Neural progenitor cell (in vitro differentiated cells): ENCODE data around the gene KRT13. TPM values are rescaled to one million over a fixed set of nuclear protein-coding genes. Genes with fewer than 3 reads are reported as not detected.

Experiments
- DNase-seq: peaks from one replicate; pipeline ENCODE4 v3.0.0-alpha.2; 2016; ENCODE audit warnings: low spot score
- H2AFZ ChIP-seq: fragments of 200-600 bp; sonication (generic); replicated peaks from 2 replicates; pipeline ENCODE4 v1.6.1; 2016; ENCODE audit warnings: antibody characterized with exemption
- H3F3A ChIP-seq: fragments of 200-600 bp; sonication (generic); 2 replicates; pipeline ENCODE4 v1.6.1; 2016; ENCODE audit warnings: antibody characterized with exemption, low read depth
- H3K27ac ChIP-seq: fragments of 200-600 bp; sonication (generic); 2 replicates; pipeline ENCODE4 v1.5.1; 2016; ENCODE audit warnings: mild to moderate bottlenecking
- H3K27me3 ChIP-seq: fragments of 200-600 bp; sonication (generic); 2 replicates; pipeline ENCODE4 v1.6.1; 2016; ENCODE audit warnings: mild to moderate bottlenecking, moderate library complexity
- H3K36me3 ChIP-seq: fragments of 200-600 bp; sonication (generic); 2 replicates; pipeline ENCODE4 v1.5.1; 2016
- H3K4me1 ChIP-seq: fragments of 200-600 bp; sonication (generic); 2 replicates; pipeline ENCODE4 v1.6.1; 2016; ENCODE audit warnings: mixed run types
- H3K4me2 ChIP-seq: fragments of 200-600 bp; sonication (generic); 2 replicates; pipeline ENCODE4 v1.6.1; 2016
- H3K4me3 ChIP-seq: fragments of 200-600 bp; sonication (generic); 2 replicates; pipeline ENCODE4 v1.5.1; 2016
- H3K79me2 ChIP-seq: fragments of 200-600 bp; sonication (generic); 2 replicates; pipeline ENCODE4 v1.6.1; 2016; ENCODE audit warnings: low read depth
- H3K9ac ChIP-seq: fragments of 200-600 bp; sonication (generic); 2 replicates; pipeline ENCODE4 v1.6.1; 2016
- H3K9me3 ChIP-seq: fragments of 200-600 bp; sonication (generic); 2 replicates; pipeline ENCODE4 v1.5.1; 2016; ENCODE audit warnings: low read depth
- H4K20me1 ChIP-seq: fragments of 200-600 bp; sonication (generic); 2 replicates; pipeline ENCODE4 v1.6.1; 2016; ENCODE audit warnings: low read depth
- H3K27ac Mint-ChIP-seq: 3 replicates; pipeline ENCODE4 v1.8.0; 2021; ENCODE audit warnings: mixed read lengths
- H3K27me3 Mint-ChIP-seq: 2 replicates; pipeline ENCODE4 v1.8.0; 2022; ENCODE audit warnings: low read depth, mild to moderate bottlenecking, inconsistent platforms, moderate library complexity, mixed read lengths; ENCODE audit not compliant: insufficient read depth
- H3K36me3 Mint-ChIP-seq: 3 replicates; pipeline ENCODE4 v1.8.0; 2021; ENCODE audit warnings: mixed read lengths
- H3K4me1 Mint-ChIP-seq: 3 replicates; pipeline ENCODE4 v1.8.0; 2021; ENCODE audit warnings: mixed read lengths
- H3K4me3 Mint-ChIP-seq: 3 replicates; pipeline ENCODE4 v1.8.0; 2021; ENCODE audit warnings: mild to moderate bottlenecking, moderate library complexity, mixed read lengths
- H3K9me3 Mint-ChIP-seq: 3 replicates; pipeline ENCODE4 v1.8.0; 2020; ENCODE audit warnings: mixed read lengths
- EZH2 ChIP-seq: fragments of 200-600 bp; sonication (generic); IDR thresholded peaks from 2 replicates; pipeline ENCODE4 v1.6.1; 2017; ENCODE audit warnings: antibody characterized with exemption, mild to moderate bottlenecking, moderate library complexity
- EZH2phosphoT487 ChIP-seq: fragments of 200-600 bp; sonication (generic); IDR thresholded peaks from 2 replicates; pipeline ENCODE4 v1.6.1; 2017; ENCODE audit warnings: antibody characterized with exemption
- total RNA-seq: library from RNA; depleted of rRNA; stranded (reverse); fragments of >200 nt; gene quantifications from 2 replicates; pipeline ENCODE4 v1.2.3, GENCODE V29; 2015; ENCODE audit warnings: low replicate concordance
- TF ChIP-seq, protein P1 (sequence below): fragments of 200-600 bp; sonication (generic); IDR thresholded peaks from 2 replicates; pipeline ENCODE4 v1.5.1; 2017; ENCODE audit warnings: antibody characterized with exemption, mild to moderate bottlenecking

Gene KRT13
- total RNA-seq, 1 donor from 2014 or later = not detected

DNA sequence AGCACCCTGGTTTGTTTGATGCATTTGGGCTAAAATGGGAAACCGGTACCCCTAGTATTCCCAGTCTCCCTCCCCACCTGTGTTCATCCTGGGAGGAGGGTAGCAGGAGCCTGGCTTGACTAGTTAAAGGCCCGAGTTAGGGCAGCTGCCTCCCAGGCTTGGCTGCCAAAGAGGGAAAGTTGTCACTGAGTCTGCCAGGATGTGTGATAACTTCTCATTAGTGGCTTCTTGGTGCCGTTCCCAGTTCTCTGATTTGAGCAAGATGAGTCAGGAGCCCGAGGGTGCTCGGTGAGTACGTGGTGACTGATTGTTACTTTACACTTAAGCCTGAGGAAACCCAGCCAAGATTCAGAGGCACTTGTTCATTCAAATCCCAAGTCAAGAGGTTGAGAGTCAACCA is 40.7 kb downstream of the KRT13 start:
- Histone ChIP-seq H4K20me1 (no peaks in the 10 kb centered on the region), H3K79me2 (no peaks in the 10 kb centered on the region), H3K9me3 (no peaks in the 10 kb centered on the region), H3K9ac (no peak overlapping the region), H3K27ac (no peak overlapping the region), H3K4me1 (no peaks in the 10 kb centered on the region), H3K36me3 (no peaks in the 10 kb centered on the region), H3K4me3 (no peak overlapping the region), H2AFZ (no peak overlapping the region), H3F3A (no peaks in the 10 kb centered on the region), H3K4me2 (no peak overlapping the region), H3K27me3 (no peaks in the 10 kb centered on the region)
- Mint-ChIP-seq H3K27ac (peak overlapping the region; percentile 25), H3K27me3 (no peaks in the 10 kb centered on the region), H3K4me1 (no peaks in the 10 kb centered on the region), H3K9me3 (peaks cover 3% of the 10 kb centered on the region), H3K36me3 (no peaks in the 10 kb centered on the region), H3K4me3 (no peak overlapping the region)
- no peak for TF ChIP-seq EZH2
- TF ChIP-seq EZH2phosphoT487 = no peak
- TF ChIP-seq, protein P1, sequence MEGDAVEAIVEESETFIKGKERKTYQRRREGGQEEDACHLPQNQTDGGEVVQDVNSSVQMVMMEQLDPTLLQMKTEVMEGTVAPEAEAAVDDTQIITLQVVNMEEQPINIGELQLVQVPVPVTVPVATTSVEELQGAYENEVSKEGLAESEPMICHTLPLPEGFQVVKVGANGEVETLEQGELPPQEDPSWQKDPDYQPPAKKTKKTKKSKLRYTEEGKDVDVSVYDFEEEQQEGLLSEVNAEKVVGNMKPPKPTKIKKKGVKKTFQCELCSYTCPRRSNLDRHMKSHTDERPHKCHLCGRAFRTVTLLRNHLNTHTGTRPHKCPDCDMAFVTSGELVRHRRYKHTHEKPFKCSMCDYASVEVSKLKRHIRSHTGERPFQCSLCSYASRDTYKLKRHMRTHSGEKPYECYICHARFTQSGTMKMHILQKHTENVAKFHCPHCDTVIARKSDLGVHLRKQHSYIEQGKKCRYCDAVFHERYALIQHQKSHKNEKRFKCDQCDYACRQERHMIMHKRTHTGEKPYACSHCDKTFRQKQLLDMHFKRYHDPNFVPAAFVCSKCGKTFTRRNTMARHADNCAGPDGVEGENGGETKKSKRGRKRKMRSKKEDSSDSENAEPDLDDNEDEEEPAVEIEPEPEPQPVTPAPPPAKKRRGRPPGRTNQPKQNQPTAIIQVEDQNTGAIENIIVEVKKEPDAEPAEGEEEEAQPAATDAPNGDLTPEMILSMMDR = no peak
- DNase-seq = no peak

DNA sequence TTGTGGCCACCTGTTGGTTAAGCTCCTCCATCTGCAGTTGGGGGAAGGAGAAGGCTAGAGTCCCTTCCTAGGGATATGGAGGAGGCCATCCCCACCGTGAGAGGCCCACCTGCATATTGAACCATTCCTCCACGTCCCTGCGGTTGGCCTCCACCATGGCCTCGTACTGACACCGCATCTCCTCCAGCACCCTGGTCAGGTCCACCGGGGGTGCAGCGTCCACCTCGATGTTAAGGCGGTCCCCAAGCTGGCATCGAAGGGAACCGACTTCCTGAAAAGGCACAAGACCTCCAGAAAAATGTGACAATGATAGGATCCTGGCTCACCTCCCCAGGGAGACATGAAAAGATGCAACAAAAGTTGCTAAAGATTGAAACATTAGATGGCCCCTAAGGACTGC is 41.2 kb downstream of the KRT13 start:
- no peaks in the 10 kb centered on the region for H3K36me3 Mint-ChIP-seq
- H3K9me3 Mint-ChIP-seq = no peaks in the 10 kb centered on the region
- Histone ChIP-seq H3K9ac (no peak overlapping the region), H3K9me3 (no peaks in the 10 kb centered on the region), H3K79me2 (no peaks in the 10 kb centered on the region), H2AFZ (no peak overlapping the region), H3K4me3 (no peak overlapping the region), H3K36me3 (no peaks in the 10 kb centered on the region), H3K27ac (no peak overlapping the region), H4K20me1 (no peaks in the 10 kb centered on the region), H3K27me3 (no peaks in the 10 kb centered on the region), H3K4me2 (no peak overlapping the region), H3K4me1 (no peaks in the 10 kb centered on the region), H3F3A (no peaks in the 10 kb centered on the region)
- H3K4me3 Mint-ChIP-seq = no peak overlapping the region
- no peaks in the 10 kb centered on the region for H3K27me3 Mint-ChIP-seq
- no peaks in the 10 kb centered on the region for H3K4me1 Mint-ChIP-seq
- H3K27ac Mint-ChIP-seq = peak overlapping the region; percentile 25
- TF ChIP-seq, protein P1 = no peak
- TF ChIP-seq EZH2 (no peak), EZH2phosphoT487 (no peak)
- DNase-seq = no peak

DNA sequence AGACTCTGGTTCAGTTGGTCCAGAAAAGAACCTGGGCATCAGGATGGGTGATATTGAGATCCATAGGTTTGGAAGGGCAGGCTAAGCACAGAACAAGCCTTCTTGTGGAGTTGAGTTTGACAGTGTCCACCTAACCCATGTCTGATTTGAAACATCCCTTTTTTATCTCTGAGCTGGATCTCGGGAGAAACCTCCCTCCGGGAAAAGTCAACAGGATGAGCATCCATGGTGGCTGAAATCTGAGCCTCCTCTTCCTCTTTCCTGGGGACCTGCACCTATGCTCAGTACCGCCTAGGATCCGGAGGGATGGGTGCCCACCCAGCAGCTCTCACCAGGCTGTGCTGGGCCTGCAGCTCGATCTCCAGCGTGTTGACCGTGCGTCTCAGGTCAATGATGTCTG is 41.7 kb downstream of the KRT13 start:
- no peak overlapping the region for H2AFZ ChIP-seq
- no peaks in the 10 kb centered on the region for H3K4me1 ChIP-seq
- H3K9ac ChIP-seq = no peak overlapping the region
- DNase-seq = no peak
- Mint-ChIP-seq H3K4me1 (no peaks in the 10 kb centered on the region), H3K36me3 (no peaks in the 10 kb centered on the region), H3K27me3 (no peaks in the 10 kb centered on the region), H3K9me3 (no peaks in the 10 kb centered on the region), H3K27ac (no peak overlapping the region), H3K4me3 (no peak overlapping the region)
- H3K27ac ChIP-seq = no peak overlapping the region
- TF ChIP-seq, protein P1 = no peak
- TF ChIP-seq EZH2 (no peak), EZH2phosphoT487 (no peak)
- H3K36me3 ChIP-seq = no peaks in the 10 kb centered on the region
- H3K9me3 ChIP-seq = no peaks in the 10 kb centered on the region
- H3K27me3 ChIP-seq = no peaks in the 10 kb centered on the region
- no peaks in the 10 kb centered on the region for H3F3A ChIP-seq
- no peak overlapping the region for H3K4me3 ChIP-seq
- H3K4me2 ChIP-seq = no peak overlapping the region
- H3K79me2 ChIP-seq = no peaks in the 10 kb centered on the region
- no peaks in the 10 kb centered on the region for H4K20me1 ChIP-seq
